Esophagus squamous epithelium (tissue), 5 donors: Measurements from ENCODE around the gene TRIML2. TPM values are rescaled to one million over a fixed set of nuclear protein-coding genes. Genes with fewer than 3 reads are reported as not detected.
"Not testable (repeated sequence)": the region's sequence is repeated elsewhere in the genome, so short reads cannot be mapped to it uniquely, and the experiment has no call there.

ENCODE experiments used
- DNase-seq: peaks from one replicate; lab custom pipeline; 2025; lab: John Stamatoyannopoulos, UW
- H3K27ac ChIP-seq, 4 donors: fragments of 200-600 bp; sonication (generic); one replicate each; pipeline ENCODE4 v1.5.1; 2016 to 2019; ENCODE audit warnings: mild to moderate bottlenecking in 1 of 4
- H3K27me3 ChIP-seq, 4 donors: fragments of 200-600 bp; sonication (generic); 1 replicate in 3 of 4; 2 replicates in 1 of 4; pipeline versions ENCODE4 v1.5.1 to v1.6.0; 2017 to 2021; ENCODE audit warnings: antibody characterized with exemption in 1 of 4
- H3K36me3 ChIP-seq, 3 donors: fragments of 200-600 bp; sonication (generic); one replicate each; pipeline ENCODE4 v1.5.1; 2016 to 2019
- H3K4me1 ChIP-seq, 3 donors: fragments of 200-600 bp; sonication (generic); one replicate each; pipeline ENCODE4 v1.5.1; 2017 to 2019
- H3K4me3 ChIP-seq, 4 donors: fragments of 200-600 bp; sonication (generic); 1 replicate in 3 of 4; 2 replicates in 1 of 4; pipeline ENCODE4 v1.5.1; 2016 to 2019; ENCODE audit warnings: mild to moderate bottlenecking in 2 of 4, moderate library complexity in 1 of 4
- H3K9me3 ChIP-seq, 3 donors: fragments of 200-600 bp; sonication (generic); one replicate each; pipeline ENCODE4 v1.5.1; 2016 to 2019
- POLR2A ChIP-seq, 4 donors: fragments of 450-650 bp; IDR thresholded peaks; one replicate each; pipeline ENCODE4 v1.6.1; 2017; ENCODE audit warnings: antibody characterized with exemption in 4 of 4, mild to moderate bottlenecking in 4 of 4, moderate library complexity in 3 of 4
- WGBS, 2 donors: methylation state at CpG; one replicate each; pipeline ENCODE4 v1.1.5; 2018; 5-methylcytosine and 5-hydroxymethylcytosine counted together
- intact Hi-C: fragments of 100-400 bp; cut with DNase I; formaldehyde crosslinking; loops from one replicate; pipeline ENCODE4 v1.15.0; 2022
- total RNA-seq, 4 donors: library from RNA; depleted of rRNA; stranded (reverse); fragments of >200 nt; gene quantifications; one replicate each; pipeline ENCODE4 v1.1.0, GENCODE V29; 2016
- TF ChIP-seq, protein P1 (sequence below), 6 experiments: fragments of 450-650 bp in 4 of 6; fragments of 200-600 bp in 2 of 6; sonication (generic) in 2 of 6; IDR thresholded peaks; one replicate each; pipeline ENCODE4 v1.5.1; 2016 to 2019; ENCODE audit warnings: antibody characterized with exemption in 6 of 6, mild to moderate bottlenecking in 4 of 6, moderate library complexity in 4 of 6
- donor health status: DM: yes; HTN: yes; CAD: no.

Gene TRIML2
- total RNA-seq, 4 donors from 2014 or later = not detected

DNA sequence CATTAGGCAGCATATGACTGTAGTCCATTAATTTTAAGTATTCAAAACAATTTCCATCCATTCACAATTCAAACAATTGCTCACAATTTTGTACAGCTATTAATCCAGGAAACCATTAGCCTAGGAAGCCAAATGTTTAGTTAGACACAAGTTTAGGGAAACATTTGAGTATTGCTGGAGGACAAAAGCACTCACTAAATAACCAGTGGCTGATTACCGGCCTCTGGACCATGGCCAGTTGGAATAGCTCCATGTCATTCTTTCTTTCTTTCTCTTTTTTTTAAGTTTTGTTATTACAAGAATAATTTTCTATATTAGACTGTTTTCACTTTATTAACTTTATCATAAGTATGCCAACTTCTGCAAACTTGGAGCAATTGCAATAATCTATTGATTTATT, 31.3 kb downstream of the TRIML2 start:
- Histone ChIP-seq H3K4me3 (no peak overlapping the region), H3K27me3 (no peaks in the 10 kb centered on the region), H3K36me3 (no peaks in the 10 kb centered on the region), H3K9me3 (no peaks in the 10 kb centered on the region), H3K27ac (no peak overlapping the region), H3K4me1 (no peaks in the 10 kb centered on the region)
- intact Hi-C loops = no loop called here
- TF ChIP-seq, protein P1, sequence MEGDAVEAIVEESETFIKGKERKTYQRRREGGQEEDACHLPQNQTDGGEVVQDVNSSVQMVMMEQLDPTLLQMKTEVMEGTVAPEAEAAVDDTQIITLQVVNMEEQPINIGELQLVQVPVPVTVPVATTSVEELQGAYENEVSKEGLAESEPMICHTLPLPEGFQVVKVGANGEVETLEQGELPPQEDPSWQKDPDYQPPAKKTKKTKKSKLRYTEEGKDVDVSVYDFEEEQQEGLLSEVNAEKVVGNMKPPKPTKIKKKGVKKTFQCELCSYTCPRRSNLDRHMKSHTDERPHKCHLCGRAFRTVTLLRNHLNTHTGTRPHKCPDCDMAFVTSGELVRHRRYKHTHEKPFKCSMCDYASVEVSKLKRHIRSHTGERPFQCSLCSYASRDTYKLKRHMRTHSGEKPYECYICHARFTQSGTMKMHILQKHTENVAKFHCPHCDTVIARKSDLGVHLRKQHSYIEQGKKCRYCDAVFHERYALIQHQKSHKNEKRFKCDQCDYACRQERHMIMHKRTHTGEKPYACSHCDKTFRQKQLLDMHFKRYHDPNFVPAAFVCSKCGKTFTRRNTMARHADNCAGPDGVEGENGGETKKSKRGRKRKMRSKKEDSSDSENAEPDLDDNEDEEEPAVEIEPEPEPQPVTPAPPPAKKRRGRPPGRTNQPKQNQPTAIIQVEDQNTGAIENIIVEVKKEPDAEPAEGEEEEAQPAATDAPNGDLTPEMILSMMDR (IDR thresholded peaks at IDR 0.05) = no peak
- TF ChIP-seq POLR2A (IDR thresholded peaks at IDR 0.05) = no peak
- WGBS, 2 donors = 12 to 19% methylated on average over 1 of the region's 1 CpG
- DNase-seq = no peak

GRCh38 chr4:188076169-188076568, 33.2 kb downstream of the TRIML2 start:
- Histone ChIP-seq H3K27me3 (no peaks in the 10 kb centered on the region), H3K36me3 (no peaks in the 10 kb centered on the region), H3K9me3 (no peaks in the 10 kb centered on the region), H3K4me1 (no peaks in the 10 kb centered on the region), H3K4me3 (no peak overlapping the region), H3K27ac (no peak overlapping the region)
- no peak for DNase-seq
- WGBS, 2 donors = 91 to 94% methylated on average over 9 to 10 of the region's 12 CpGs
- TF ChIP-seq POLR2A (IDR thresholded peaks at IDR 0.05) = no peak
- TF ChIP-seq, protein P1 (IDR thresholded peaks at IDR 0.05) = no peak
- intact Hi-C loops = no loop called here

DNA sequence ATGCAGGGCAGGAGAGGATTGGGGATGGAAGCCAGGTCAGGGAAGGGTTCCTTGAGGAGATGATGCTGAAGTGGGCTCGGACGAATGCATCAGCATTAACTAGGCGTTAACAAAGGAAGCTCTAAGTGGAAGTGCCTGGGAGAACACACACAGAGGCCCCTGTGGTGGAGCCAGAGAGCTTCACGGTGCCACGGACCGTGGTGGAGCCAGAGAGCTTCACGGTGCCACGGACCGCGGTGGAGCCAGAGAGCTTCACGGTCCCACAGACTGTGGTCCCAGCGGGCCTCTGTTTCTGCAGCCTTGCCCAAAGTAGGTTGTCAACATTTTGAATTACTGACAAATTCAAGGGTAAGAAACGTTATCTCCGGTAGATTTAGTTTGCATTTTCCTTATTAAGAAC, 48.3 kb downstream of the TRIML2 start:
- intact Hi-C loops = no loop called here
- H3K27me3 ChIP-seq = no peaks in the 10 kb centered on the region
- H3K27ac ChIP-seq = no peak overlapping the region
- H3K4me1 ChIP-seq = no peaks in the 10 kb centered on the region
- no peaks in the 10 kb centered on the region for H3K9me3 ChIP-seq
- DNase-seq = no peak
- WGBS, 2 donors = 82 to 88% methylated on average over 14 of the region's 14 CpGs
- TF ChIP-seq POLR2A (IDR thresholded peaks at IDR 0.05) = no peak
- TF ChIP-seq, protein P1 (IDR thresholded peaks at IDR 0.05) = no peak
- H3K4me3 ChIP-seq = no peak overlapping the region
- H3K36me3 ChIP-seq = no peaks in the 10 kb centered on the region

DNA sequence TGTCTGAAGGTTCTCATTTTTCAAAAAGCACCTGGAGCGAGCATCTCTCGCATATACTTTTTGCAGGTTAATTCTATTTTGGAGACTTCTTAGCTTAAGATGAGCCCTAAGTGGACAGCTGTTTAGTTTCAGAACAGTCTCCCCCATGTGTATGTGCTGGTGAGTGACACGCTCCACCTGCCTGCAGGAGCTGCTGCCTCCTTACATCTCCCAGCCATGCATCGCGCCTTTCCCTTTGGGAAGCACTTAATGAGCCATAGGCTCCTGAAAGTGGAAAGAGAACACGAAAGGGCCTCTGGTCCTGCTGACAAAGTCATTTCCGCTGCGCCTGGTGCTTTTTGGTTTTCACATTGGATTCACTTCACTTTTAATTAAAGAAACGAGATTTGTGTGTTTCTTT, 56.1 kb downstream of the TRIML2 start:
- no peaks in the 10 kb centered on the region for H3K36me3 ChIP-seq
- 78 to 79% methylated on average over 9 of the region's 9 CpGs for WGBS, 2 donors
- DNase-seq = no peak
- no peaks in the 10 kb centered on the region for H3K27me3 ChIP-seq
- no peak for TF ChIP-seq POLR2A (IDR thresholded peaks at IDR 0.05)
- TF ChIP-seq, protein P1 (IDR thresholded peaks at IDR 0.05) = no peak
- H3K9me3 ChIP-seq = no peaks in the 10 kb centered on the region
- no peak overlapping the region for H3K27ac ChIP-seq
- no peaks in the 10 kb centered on the region for H3K4me1 ChIP-seq
- intact Hi-C loops = no loop called here
- no peak overlapping the region for H3K4me3 ChIP-seq

DNA sequence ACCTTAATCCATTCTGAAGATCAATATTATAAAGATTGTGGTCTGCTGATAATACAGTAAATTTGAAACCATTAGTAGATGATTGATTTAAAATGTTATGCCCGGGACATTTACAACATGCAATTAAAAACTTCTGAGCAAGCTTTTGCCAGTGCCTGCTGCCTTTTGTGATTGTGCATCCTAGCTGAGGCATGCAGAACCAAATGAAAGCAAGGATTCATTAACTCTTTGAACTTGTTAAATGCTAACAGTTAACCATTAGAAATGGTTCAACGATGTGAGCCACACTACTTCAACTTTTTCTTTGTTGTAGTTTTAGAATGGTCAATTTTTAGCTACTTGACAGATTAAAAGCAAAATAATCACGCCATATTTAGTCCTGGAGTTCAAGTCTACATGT, 62.7 kb downstream of the TRIML2 start:
- Histone ChIP-seq H3K27ac (no peak overlapping the region), H3K27me3 (no peaks in the 10 kb centered on the region), H3K4me3 (no peak overlapping the region), H3K9me3 (no peaks in the 10 kb centered on the region), H3K36me3 (no peaks in the 10 kb centered on the region), H3K4me1 (no peaks in the 10 kb centered on the region)
- no peak for TF ChIP-seq POLR2A (IDR thresholded peaks at IDR 0.05)
- TF ChIP-seq, protein P1 (IDR thresholded peaks at IDR 0.05) = no peak
- 40 to 55% methylated on average over 3 of the region's 3 CpGs for WGBS, 2 donors
- intact Hi-C loops = no loop called here
- DNase-seq = no peak

DNA sequence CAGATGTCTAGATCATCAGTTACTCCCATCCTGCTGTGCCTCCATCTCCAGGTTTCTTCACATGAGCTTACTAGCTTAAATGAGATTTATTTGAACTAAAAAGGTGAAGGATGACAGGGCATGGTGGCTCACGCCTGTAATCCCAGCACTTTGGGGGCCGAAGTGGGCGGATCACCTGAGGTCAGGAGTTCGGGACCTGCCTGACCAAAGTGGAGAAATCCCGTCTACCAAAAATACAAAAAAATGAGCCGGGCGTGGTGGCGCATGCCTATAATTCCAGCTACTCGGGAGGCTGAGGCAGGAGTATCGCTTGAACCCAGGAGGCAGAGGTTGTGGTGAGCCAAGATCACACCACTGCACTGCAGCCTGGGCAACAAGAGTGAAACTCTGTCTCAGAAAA, 63.9 kb downstream of the TRIML2 start:
- H3K27me3 ChIP-seq, H3K4me1 ChIP-seq, H3K36me3 ChIP-seq, intact Hi-C loops, H3K4me3 ChIP-seq, DNase-seq, H3K9me3 ChIP-seq, H3K27ac ChIP-seq: not testable (repeated sequence)
- 83 to 90% methylated on average over 8 to 10 of the region's 10 CpGs for WGBS, 2 donors
